ENCODE data around the gene PAX8.

DNA sequence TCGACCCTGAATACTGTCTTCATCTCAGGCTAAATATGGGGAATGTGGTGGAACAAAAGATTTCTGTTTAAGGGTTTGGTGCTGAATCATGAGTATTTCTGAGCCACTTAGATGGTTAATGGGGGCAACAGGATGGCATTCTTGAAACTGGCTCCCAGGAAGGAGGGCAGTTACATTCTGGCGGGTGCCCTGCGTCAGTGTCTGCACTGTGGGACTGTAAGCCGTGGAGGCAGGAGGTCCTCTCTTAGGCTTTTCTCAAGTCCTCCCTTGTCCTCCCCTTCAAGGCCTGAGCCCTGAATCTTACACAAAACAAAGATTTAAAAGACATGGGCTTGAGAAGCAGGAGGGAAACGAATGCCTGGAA is 59.2 kb downstream of the PAX8 start:
- TF ChIP-seq, protein P1, sequence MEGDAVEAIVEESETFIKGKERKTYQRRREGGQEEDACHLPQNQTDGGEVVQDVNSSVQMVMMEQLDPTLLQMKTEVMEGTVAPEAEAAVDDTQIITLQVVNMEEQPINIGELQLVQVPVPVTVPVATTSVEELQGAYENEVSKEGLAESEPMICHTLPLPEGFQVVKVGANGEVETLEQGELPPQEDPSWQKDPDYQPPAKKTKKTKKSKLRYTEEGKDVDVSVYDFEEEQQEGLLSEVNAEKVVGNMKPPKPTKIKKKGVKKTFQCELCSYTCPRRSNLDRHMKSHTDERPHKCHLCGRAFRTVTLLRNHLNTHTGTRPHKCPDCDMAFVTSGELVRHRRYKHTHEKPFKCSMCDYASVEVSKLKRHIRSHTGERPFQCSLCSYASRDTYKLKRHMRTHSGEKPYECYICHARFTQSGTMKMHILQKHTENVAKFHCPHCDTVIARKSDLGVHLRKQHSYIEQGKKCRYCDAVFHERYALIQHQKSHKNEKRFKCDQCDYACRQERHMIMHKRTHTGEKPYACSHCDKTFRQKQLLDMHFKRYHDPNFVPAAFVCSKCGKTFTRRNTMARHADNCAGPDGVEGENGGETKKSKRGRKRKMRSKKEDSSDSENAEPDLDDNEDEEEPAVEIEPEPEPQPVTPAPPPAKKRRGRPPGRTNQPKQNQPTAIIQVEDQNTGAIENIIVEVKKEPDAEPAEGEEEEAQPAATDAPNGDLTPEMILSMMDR (IDR thresholded peaks at IDR 0.05; ENCODE audit: low read depth, low read length) = no peak
- TF ChIP-seq EZH2phosphoT487 (IDR thresholded peaks at IDR 0.05; ENCODE audit: low read depth) = no peak
